CD4-positive, CD25-positive, alpha-beta regulatory T cell (primary cell): ENCODE results near the gene OR2B6. TPM values are rescaled to one million over a fixed set of nuclear protein-coding genes. Genes with fewer than 3 reads are reported as not detected.
"Not testable (repeated sequence)": the region's sequence is repeated elsewhere in the genome, so short reads cannot be mapped to it uniquely, and the experiment has no call there.

Experiments used
- ATAC-seq, 2 donors: fragments of 150-1000 bp; cut with Tn5 transposase; one replicate each; pipeline ENCODE4 v1.10.0; 2021; ENCODE audit warnings: low read depth in 2 of 2, moderate number of reproducible peaks in 2 of 2, moderate library complexity in 1 of 2
- DNase-seq, 3 donors: peaks; one replicate each; pipeline versions ENCODE4 v3.0.0 to v3.0.0-alpha.2; 2012 to 2022; ENCODE audit warnings: mixed read lengths in 1 of 3
- H3K27ac ChIP-seq: one replicate; pipeline ENCODE4 v1.7.0; 2013; ENCODE audit warnings: mild to moderate bottlenecking, low read length; ENCODE audit not compliant: insufficient read depth, poor library complexity, severe bottlenecking
- H3K27me3 ChIP-seq: one replicate; pipeline ENCODE4 v1.7.0; 2013; ENCODE audit warnings: low read length; ENCODE audit not compliant: control insufficient read depth, insufficient read depth
- H3K36me3 ChIP-seq: one replicate; pipeline ENCODE4 v1.7.0; 2013; ENCODE audit warnings: mild to moderate bottlenecking, low read length, moderate library complexity; ENCODE audit not compliant: control insufficient read depth, insufficient read depth
- H3K4me1 ChIP-seq: 2 replicates; pipeline ENCODE4 v1.7.0; 2013; ENCODE audit warnings: mild to moderate bottlenecking, low read length; ENCODE audit not compliant: insufficient read depth, control insufficient read depth, poor library complexity, severe bottlenecking
- H3K4me3 ChIP-seq: one replicate; pipeline ENCODE4 v1.7.0; 2013; ENCODE audit warnings: low read depth, mild to moderate bottlenecking, low read length, moderate library complexity
- H3K9me3 ChIP-seq, 2 experiments: 1 replicate in 1 of 2; 2 replicates in 1 of 2; pipeline ENCODE4 v1.7.0; 2013; ENCODE audit warnings: low read length in 2 of 2, mild to moderate bottlenecking in 1 of 2, moderate library complexity in 1 of 2; ENCODE audit not compliant: control insufficient read depth in 2 of 2
- H3K27ac Mint-ChIP-seq, 3 donors: one replicate each; pipeline ENCODE4 v1.8.0; 2020 to 2022; ENCODE audit warnings: mild to moderate bottlenecking in 3 of 3, mixed read lengths in 3 of 3, moderate library complexity in 2 of 3
- H3K27me3 Mint-ChIP-seq: one replicate; pipeline ENCODE4 v1.8.0; 2022; ENCODE audit warnings: mild to moderate bottlenecking, mixed read lengths
- H3K36me3 Mint-ChIP-seq: one replicate; pipeline ENCODE4 v1.8.0; 2020; ENCODE audit warnings: mixed read lengths
- H3K4me1 Mint-ChIP-seq, 4 donors: one replicate each; pipeline ENCODE4 v1.8.0; 2020 to 2022; ENCODE audit warnings: mixed read lengths in 4 of 4, mild to moderate bottlenecking in 1 of 4
- H3K4me3 Mint-ChIP-seq, 4 donors: one replicate each; pipeline ENCODE4 v1.8.0; 2020 to 2022; ENCODE audit warnings: mild to moderate bottlenecking in 4 of 4, mixed read lengths in 4 of 4, moderate library complexity in 3 of 4
- H3K9me3 Mint-ChIP-seq, 7 donors: one replicate each; pipeline ENCODE4 v1.8.0; 2020 to 2022; ENCODE audit warnings: mixed read lengths in 7 of 7, mild to moderate bottlenecking in 3 of 7, moderate library complexity in 2 of 7
- polyA plus RNA-seq, 4 donors: library from polyadenylated mRNA; unstranded; fragments of 300-500 nt; fragmentation: Illumina TruSeq; gene quantifications; one replicate each; pipeline ENCODE4 v1.2.3, GENCODE V29; 2021
- total RNA-seq: library from RNA; stranded (reverse); gene quantifications from one replicate; pipeline ENCODE4 v1.2.3, GENCODE V29; 2022

OR2B6 gene
- total and polyA plus RNA-seq, 5 donors from 2014 or later: not detected

- no peak overlapping the region for H3K4me3 ChIP-seq
- no peaks in the 10 kb centered on the region for H3K36me3 ChIP-seq
- peaks cover 0 to 4% (median 1%) of the 10 kb centered on the region in 7 donors for H3K9me3 Mint-ChIP-seq
- H3K4me1 Mint-ChIP-seq: no peaks in the 10 kb centered on the region
- no peaks in the 10 kb centered on the region for H3K9me3 ChIP-seq
- no peak overlapping the region for H3K27ac Mint-ChIP-seq
- H3K4me3 Mint-ChIP-seq: no peak overlapping the region
- no peak overlapping the region for H3K27ac ChIP-seq
- H3K4me1 ChIP-seq: no peaks in the 10 kb centered on the region
- peaks cover 7% of the 10 kb centered on the region for H3K27me3 ChIP-seq
- no peaks in the 10 kb centered on the region for H3K36me3 Mint-ChIP-seq
- H3K27me3 Mint-ChIP-seq: peaks cover 35% of the 10 kb centered on the region
- DNase-seq: no peak
- no peak for ATAC-seq
Observed at GRCh38 chr6:27940766-27941165, 16.3 kb upstream of the OR2B6 start.

- H3K4me3 ChIP-seq, H3K4me1 ChIP-seq, H3K27ac ChIP-seq, H3K9me3 ChIP-seq, H3K4me1 Mint-ChIP-seq, H3K36me3 ChIP-seq, H3K36me3 Mint-ChIP-seq, H3K4me3 Mint-ChIP-seq, DNase-seq, H3K9me3 Mint-ChIP-seq, ATAC-seq, H3K27ac Mint-ChIP-seq: not testable (repeated sequence)
- peaks cover 32% of the 10 kb centered on the region for H3K27me3 Mint-ChIP-seq
- H3K27me3 ChIP-seq: peaks cover 16% of the 10 kb centered on the region
Observed at GRCh38 chr6:27943072-27943471, 14.0 kb upstream of the OR2B6 start.

GRCh38 chr6:27948237-27948636 is 8.8 kb upstream of the OR2B6 start:
- Mint-ChIP-seq H3K4me1 (no peaks in the 10 kb centered on the region), H3K27ac (no peak overlapping the region), H3K9me3 (peaks cover 0 to 11% (median 3%) of the 10 kb centered on the region in 7 donors), H3K4me3 (no peak overlapping the region), H3K27me3 (peaks cover 42% of the 10 kb centered on the region), H3K36me3 (no peaks in the 10 kb centered on the region)
- ATAC-seq (no peak), DNase-seq (no peak)
- no peak overlapping the region for H3K4me3 ChIP-seq
- H3K9me3 ChIP-seq: peaks cover 0 to 2% of the 10 kb centered on the region in 2 experiments
- H3K4me1 ChIP-seq: no peaks in the 10 kb centered on the region
- no peak overlapping the region for H3K27ac ChIP-seq
- H3K36me3 ChIP-seq: no peaks in the 10 kb centered on the region
- peaks cover 26% of the 10 kb centered on the region for H3K27me3 ChIP-seq

GRCh38 chr6:27951040-27951439 is 6.0 kb upstream of the OR2B6 start:
- no peaks in the 10 kb centered on the region for H3K36me3 ChIP-seq
- H3K4me3 Mint-ChIP-seq: no peak overlapping the region
- H3K9me3 Mint-ChIP-seq: peaks cover 0 to 11% (median 3%) of the 10 kb centered on the region in 7 donors
- H3K4me1 Mint-ChIP-seq: no peaks in the 10 kb centered on the region
- peaks cover 63% of the 10 kb centered on the region for H3K27me3 Mint-ChIP-seq
- H3K36me3 Mint-ChIP-seq: no peaks in the 10 kb centered on the region
- H3K27ac ChIP-seq: no peak overlapping the region
- H3K9me3 ChIP-seq: peaks cover 0 to 2% of the 10 kb centered on the region in 2 experiments
- no peaks in the 10 kb centered on the region for H3K4me1 ChIP-seq
- H3K27me3 ChIP-seq: peaks cover 36% of the 10 kb centered on the region
- no peak overlapping the region for H3K4me3 ChIP-seq
- ATAC-seq (no peak), DNase-seq (no peak)
- H3K27ac Mint-ChIP-seq: no peak overlapping the region

GRCh38 chr6:27957516-27957915 is 475 bp downstream of the OR2B6 start:
- Mint-ChIP-seq H3K36me3 (no peaks in the 10 kb centered on the region), H3K9me3 (no peaks in the 10 kb centered on the region), H3K4me1 (no peaks in the 10 kb centered on the region), H3K27me3 (peaks cover 50% of the 10 kb centered on the region), H3K27ac (no peak overlapping the region), H3K4me3 (no peak overlapping the region)
- H3K4me1 ChIP-seq: no peaks in the 10 kb centered on the region
- no peak overlapping the region for H3K27ac ChIP-seq
- H3K9me3 ChIP-seq: no peaks in the 10 kb centered on the region
- ATAC-seq (no peak), DNase-seq (no peak)
- no peaks in the 10 kb centered on the region for H3K36me3 ChIP-seq
- no peak overlapping the region for H3K4me3 ChIP-seq
- peaks cover 21% of the 10 kb centered on the region for H3K27me3 ChIP-seq

GRCh38 chr6:27962506-27962905 is 5.5 kb downstream of the OR2B6 start:
- peaks cover 0 to 8% (median 2%) of the 10 kb centered on the region in 7 donors for H3K9me3 Mint-ChIP-seq
- H3K27me3 ChIP-seq: peaks cover 4% of the 10 kb centered on the region
- no peaks in the 10 kb centered on the region for H3K9me3 ChIP-seq
- no peak overlapping the region for H3K27ac Mint-ChIP-seq
- no peak overlapping the region for H3K27ac ChIP-seq
- H3K4me1 ChIP-seq: no peaks in the 10 kb centered on the region
- no peaks in the 10 kb centered on the region for H3K36me3 Mint-ChIP-seq
- ATAC-seq: no peak
- no peaks in the 10 kb centered on the region for H3K36me3 ChIP-seq
- H3K27me3 Mint-ChIP-seq: peaks cover 36% of the 10 kb centered on the region
- no peak overlapping the region for H3K4me3 ChIP-seq
- DNase-seq: no peak
- H3K4me3 Mint-ChIP-seq: no peak overlapping the region
- no peaks in the 10 kb centered on the region for H3K4me1 Mint-ChIP-seq

GRCh38 chr6:27966044-27966443 is 9.0 kb downstream of the OR2B6 start:
- peaks cover 9% of the 10 kb centered on the region for H3K27me3 ChIP-seq
- no peak overlapping the region for H3K4me3 ChIP-seq
- H3K36me3 Mint-ChIP-seq: no peaks in the 10 kb centered on the region
- no peak overlapping the region for H3K4me3 Mint-ChIP-seq
- peaks cover 0 to 10% (median 9%) of the 10 kb centered on the region in 7 donors for H3K9me3 Mint-ChIP-seq
- H3K4me1 Mint-ChIP-seq: no peaks in the 10 kb centered on the region
- H3K27me3 Mint-ChIP-seq: peaks cover 30% of the 10 kb centered on the region
- H3K27ac Mint-ChIP-seq: no peak overlapping the region
- ATAC-seq (no peak), DNase-seq (no peak)
- H3K9me3 ChIP-seq: peaks cover 0 to 5% of the 10 kb centered on the region in 2 experiments
- no peaks in the 10 kb centered on the region for H3K36me3 ChIP-seq
- H3K27ac ChIP-seq: no peak overlapping the region
- H3K4me1 ChIP-seq: no peaks in the 10 kb centered on the region

- no peak overlapping the region for H3K27ac ChIP-seq
- no peaks in the 10 kb centered on the region for H3K4me1 Mint-ChIP-seq
- H3K9me3 Mint-ChIP-seq: peaks cover 0 to 10% (median 9%) of the 10 kb centered on the region in 7 donors
- H3K4me1 ChIP-seq: no peaks in the 10 kb centered on the region
- no peak overlapping the region for H3K4me3 Mint-ChIP-seq
- no peak overlapping the region for H3K4me3 ChIP-seq
- no peaks in the 10 kb centered on the region for H3K36me3 Mint-ChIP-seq
- DNase-seq: no peak
- no peaks in the 10 kb centered on the region for H3K36me3 ChIP-seq
- peaks cover 30% of the 10 kb centered on the region for H3K27me3 Mint-ChIP-seq
- H3K27ac Mint-ChIP-seq: no peak overlapping the region
- peaks cover 12% of the 10 kb centered on the region for H3K27me3 ChIP-seq
- ATAC-seq: no peak
- peaks cover 0 to 5% of the 10 kb centered on the region in 2 experiments for H3K9me3 ChIP-seq
Observed at GRCh38 chr6:27966816-27967426, 9.9 kb downstream of the OR2B6 start.
